ENCODE data around the gene PACSIN1.

Gene PACSIN1

GRCh38 chr6:34575326-34575725 is 109.5 kb downstream of the PACSIN1 start:
- in situ Hi-C loops (cut with HindIII; ENCODE audit: low sequenced_read_pairs) = no loop called here

- in situ Hi-C loops (cut with HindIII; ENCODE audit: low sequenced_read_pairs) = no loop called here
Measured at GRCh38 chr6:34576286-34576955, 110.5 kb downstream of the PACSIN1 start.

GRCh38 chr6:34578445-34579262 is 112.8 kb downstream of the PACSIN1 start:
- in situ Hi-C loops (cut with HindIII; ENCODE audit: low sequenced_read_pairs) = no loop called here

- in situ Hi-C loops (cut with HindIII; ENCODE audit: low sequenced_read_pairs) = no loop called here
Measured at GRCh38 chr6:34580707-34581560, 115.1 kb downstream of the PACSIN1 start.

- in situ Hi-C loops (cut with HindIII; ENCODE audit: low sequenced_read_pairs) = no loop called here
Measured at GRCh38 chr6:34581561-34581920, 115.7 kb downstream of the PACSIN1 start.

GRCh38 chr6:34583461-34583860 is 117.6 kb downstream of the PACSIN1 start:
- in situ Hi-C loops (cut with HindIII; ENCODE audit: low sequenced_read_pairs) = no loop called here

GRCh38 chr6:34583861-34584604 is 118.2 kb downstream of the PACSIN1 start:
- in situ Hi-C loops (cut with HindIII; ENCODE audit: low sequenced_read_pairs) = no loop called here

- in situ Hi-C loops (cut with HindIII; ENCODE audit: low sequenced_read_pairs) = no loop called here
Measured at GRCh38 chr6:34584694-34585093, 118.8 kb downstream of the PACSIN1 start.
